Adrenal gland (tissue), 12 donors: ENCODE results near the gene ARL6IP1. TPM values are rescaled to one million over a fixed set of nuclear protein-coding genes. Genes with fewer than 3 reads are reported as not detected.
"Not testable (repeated sequence)": the region's sequence is repeated elsewhere in the genome, so short reads cannot be mapped to it uniquely, and the experiment has no call there.

Experiments
- DNase-seq, 7 donors: peaks; one replicate each; pipeline ENCODE4 v3.0.0-alpha.2; 2019 to 2020
- H3K27ac ChIP-seq, 5 donors: fragments of 200-600 bp; sonication (generic) in 4 of 5; 1 replicate in 3 of 5; 2 replicates in 2 of 5; pipeline versions ENCODE4 v1.5.1 to v1.8.0; 2016 to 2020; ENCODE audit warnings: mild to moderate bottlenecking in 1 of 5
- H3K27me3 ChIP-seq: fragments of 200-600 bp; 2 replicates; pipeline ENCODE4 v1.8.0; 2021
- H3K36me3 ChIP-seq, 2 donors: fragments of 200-600 bp; replicated peaks in 1 of 2; 1 replicate in 1 of 2; 2 replicates in 1 of 2; pipeline versions ENCODE4 v1.5.1 to v1.8.0; 2018 to 2022
- H3K4me1 ChIP-seq, 2 donors: fragments of 200-600 bp; replicated peaks in 1 of 2; 1 replicate in 1 of 2; 2 replicates in 1 of 2; pipeline versions ENCODE4 v1.5.1 to v1.8.0; 2018 to 2021
- H3K4me3 ChIP-seq, 4 donors: fragments of 200-600 bp; sonication (generic) in 3 of 4; one replicate each; pipeline ENCODE4 v1.5.1; 2016 to 2018
- H3K9me3 ChIP-seq, 3 donors: fragments of 200-600 bp; sonication (generic) in 1 of 3; replicated peaks in 1 of 3; 1 replicate in 2 of 3; 2 replicates in 1 of 3; pipeline versions ENCODE4 v1.5.1 to v1.8.0; 2016 to 2021
- CTCF ChIP-seq, 6 experiments: fragments of 450-650 bp in 4 of 6; fragments of 200-600 bp in 2 of 6; sonication (generic) in 1 of 6; IDR thresholded peaks; 1 replicate in 5 of 6; 2 replicates in 1 of 6; pipeline versions ENCODE4 v1.5.1 to v1.8.0; 2016 to 2021; ENCODE audit warnings: antibody characterized with exemption in 6 of 6, mild to moderate bottlenecking in 2 of 6, moderate library complexity in 1 of 6
- WGBS, 4 donors: extraction: QIAGEN DNeasy Blood & Tissue Kit in 2 of 4; methylation state at CpG; one replicate each; pipeline versions ENCODE4 v1.1.5 to v1.1.7; 2013 to 2017; 5-methylcytosine and 5-hydroxymethylcytosine counted together
- intact Hi-C, 2 donors: fragments of 100-400 bp; cut with DNase I; formaldehyde crosslinking; loops; one replicate each; pipeline versions ENCODE4 v1.14.1 to v1.15.0; 2022 to 2023
- polyA plus RNA-seq, 3 donors: library from polyadenylated mRNA; stranded (reverse); fragments of 200-250 nt in 2 of 3; fragments of 350-450 nt in 1 of 3; fragmentation: Illumina TruSeq in 1 of 3; extraction: RNeasy Lipid Tissue Mini Kit (QIAGEN cat#74804) in 1 of 3; gene quantifications; one replicate each; pipeline ENCODE4 v1.2.3, GENCODE V29; 2013 to 2014
- total RNA-seq, 9 donors: library from RNA; depleted of rRNA in 4 of 9; stranded (reverse); fragments of >200 nt in 4 of 9; fragments of 120-200 nt in 1 of 9; fragmentation: NEBNext Ultra II Directional in 1 of 9; extraction: Animal tissue kit (Norgen Biotek cat#: 25700) in 1 of 9; gene quantifications; one replicate each; pipeline versions ENCODE4 v1.1.0 to v1.2.4, GENCODE V29; 2013 to 2023
- donor health status: healthy with polysubstance abuse.
- donor health status: Bipolar disorder and iron deficiency.
- donor health status: DM: yes; HTN: yes; CAD: no.
- donor health status: DM: no; HTN: no; CAD: no.
- donor health status: DM: no; HTN: no; CAD: no.
- donor health status: DM: yes; HTN: yes; CAD: no.

Gene ARL6IP1
- total and polyA plus RNA-seq, 12 donors, result 55.3 to 439 (median 227) TPM

GRCh38 chr16:18774651-18775050 lies 26.7 kb downstream of the ARL6IP1 start:
- H3K27me3 ChIP-seq, H3K36me3 ChIP-seq, DNase-seq, H3K4me3 ChIP-seq, H3K9me3 ChIP-seq, intact Hi-C loops, H3K4me1 ChIP-seq, H3K27ac ChIP-seq: not testable (repeated sequence)
- 62 to 95% (median 76%) methylated on average over 4 of the region's 4 CpGs for WGBS, 4 donors

- DNase-seq, H3K9me3 ChIP-seq, H3K4me1 ChIP-seq, H3K27me3 ChIP-seq, intact Hi-C loops, H3K4me3 ChIP-seq, H3K36me3 ChIP-seq, H3K27ac ChIP-seq: not testable (repeated sequence)
- 76 to 81% (median 79%) methylated on average over 7 of the region's 7 CpGs for WGBS, 4 donors
Observed at GRCh38 chr16:18772171-18772570, 29.2 kb downstream of the ARL6IP1 start.

GRCh38 chr16:18770336-18770962 lies 30.9 kb downstream of the ARL6IP1 start:
- intact Hi-C loops, result not testable (repeated sequence)

DNA sequence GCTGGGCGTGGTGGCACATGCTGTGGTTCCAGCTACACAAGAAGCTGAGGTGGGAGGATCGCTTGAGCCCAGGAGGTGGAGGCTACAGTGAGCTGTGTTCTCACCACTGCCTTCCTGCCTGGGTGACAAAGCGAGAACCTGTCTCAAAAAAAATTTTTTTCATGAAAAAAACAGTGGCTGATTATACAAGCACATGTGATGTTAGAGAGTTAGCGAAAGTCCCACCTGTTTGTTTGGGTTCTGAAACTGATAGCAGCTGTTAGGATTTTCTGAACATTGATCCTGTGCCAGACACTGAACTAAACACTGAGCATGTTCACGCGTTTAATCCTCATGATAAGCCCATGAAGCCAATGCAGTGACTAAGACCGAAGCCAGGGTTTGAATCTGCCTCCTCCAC lies 34.1 kb downstream of the ARL6IP1 start:
- H3K9me3 ChIP-seq, H3K4me3 ChIP-seq: not testable (repeated sequence)

More at GRCh38 chr16:18770336-18770962, 30.9 kb downstream of the ARL6IP1 start:
- H3K27me3 ChIP-seq, H3K4me1 ChIP-seq, H3K9me3 ChIP-seq, H3K4me3 ChIP-seq, H3K27ac ChIP-seq, H3K36me3 ChIP-seq, DNase-seq: not testable (repeated sequence)
- 91 to 95% (median 93%) methylated on average over 11 of the region's 11 CpGs for WGBS, 4 donors

GRCh38 chr16:18762713-18763112 lies 38.6 kb downstream of the ARL6IP1 start:
- H3K27me3 ChIP-seq, intact Hi-C loops, H3K4me1 ChIP-seq, DNase-seq, H3K4me3 ChIP-seq, H3K36me3 ChIP-seq, H3K27ac ChIP-seq, H3K9me3 ChIP-seq: not testable (repeated sequence)
- 25 to 54% (median 33%) methylated on average over 2 to 3 of the region's 5 CpGs for WGBS, 4 donors

More for the DNA sequence above, 34.1 kb downstream of the ARL6IP1 start:
- 85 to 92% (median 88%) methylated on average over 4 to 6 of the region's 7 CpGs for WGBS, 4 donors
- H3K27me3 ChIP-seq, DNase-seq, H3K27ac ChIP-seq, H3K36me3 ChIP-seq, H3K4me1 ChIP-seq, intact Hi-C loops: not testable (repeated sequence)

GRCh38 chr16:18759598-18760520 lies 41.5 kb downstream of the ARL6IP1 start:
- H3K36me3 ChIP-seq, H3K9me3 ChIP-seq, intact Hi-C loops, H3K4me1 ChIP-seq, H3K27me3 ChIP-seq, H3K4me3 ChIP-seq, H3K27ac ChIP-seq: not testable (repeated sequence)
- peak; percentile 18 to 82 (median 57) for DNase-seq
- 13 to 28% (median 21%) methylated on average over 10 to 19 of the region's 21 CpGs for WGBS, 4 donors
- TF ChIP-seq CTCF (IDR thresholded peaks at IDR 0.05), result peak; percentile 44 to 71 (median 58)

DNA sequence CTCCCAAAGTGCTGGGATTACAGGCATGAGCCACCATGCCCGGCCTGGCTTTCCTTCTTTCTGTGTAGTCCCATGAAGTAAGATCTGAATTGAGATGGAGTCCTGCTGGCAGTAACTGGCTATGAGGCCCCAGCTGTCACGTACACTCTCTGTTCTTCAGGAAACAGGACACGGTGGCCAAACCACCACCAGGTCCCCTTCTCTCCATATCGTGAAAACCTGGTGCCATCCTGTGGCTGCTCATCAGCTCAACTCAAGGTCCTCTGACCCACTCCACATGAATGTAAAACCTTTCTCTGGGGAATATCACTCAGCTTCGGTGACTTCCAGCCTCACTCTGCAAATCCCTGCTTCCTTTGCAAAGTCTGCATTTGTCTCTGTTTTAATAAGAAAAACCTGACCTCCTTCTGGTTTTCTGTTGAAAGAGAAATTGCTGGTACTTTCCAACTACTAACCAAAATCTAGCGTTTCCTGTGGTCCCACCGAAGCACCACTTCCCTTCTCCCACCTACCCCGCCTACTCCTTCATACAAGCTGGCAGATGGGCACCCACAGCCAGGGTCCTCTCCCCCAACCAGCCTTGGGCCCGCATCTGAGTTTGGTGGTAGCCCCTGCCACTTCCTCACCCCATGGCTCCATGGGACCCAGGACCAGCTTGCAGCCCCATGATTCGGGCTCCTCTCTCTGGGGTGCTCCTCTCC lies 43.2 kb downstream of the ARL6IP1 start:
- H3K4me3 ChIP-seq, result not testable (repeated sequence)

GRCh38 chr16:18756639-18757038 lies 44.7 kb downstream of the ARL6IP1 start:
- 70 to 82% (median 77%) methylated on average over 9 of the region's 9 CpGs for whole genome bisulfite sequencing, 4 donors
- H3K4me1 ChIP-seq, H3K27me3 ChIP-seq, H3K36me3 ChIP-seq, H3K4me3 ChIP-seq, H3K9me3 ChIP-seq, intact Hi-C loops, H3K27ac ChIP-seq, DNase-seq: not testable (repeated sequence)

More for the DNA sequence above, 43.2 kb downstream of the ARL6IP1 start:
- H3K9me3 ChIP-seq, H3K36me3 ChIP-seq, H3K27ac ChIP-seq, intact Hi-C loops, H3K4me1 ChIP-seq, H3K27me3 ChIP-seq, DNase-seq: not testable (repeated sequence)
- WGBS, 4 donors, result 34 to 83% (median 43%) methylated on average over 1 to 3 of the region's 10 CpGs; no CpG with 5 or more reads in 1 of the 4 donors

GRCh38 chr16:18742870-18743269 lies 58.5 kb downstream of the ARL6IP1 start:
- H3K36me3 ChIP-seq, H3K4me3 ChIP-seq, DNase-seq, H3K27me3 ChIP-seq, H3K4me1 ChIP-seq, H3K9me3 ChIP-seq, intact Hi-C loops, H3K27ac ChIP-seq: not testable (repeated sequence)
- WGBS, 4 donors, result 47 to 66% (median 54%) methylated on average over 3 to 5 of the region's 8 CpGs; no CpG with 5 or more reads in 1 of the 4 donors
